ENCODE data around the gene C20orf141.

The C20orf141 gene

GRCh38 chr20:2794866-2795447 is 19.8 kb upstream of the C20orf141 start:
- ATAC-seq (replicated peaks; ENCODE audit: extremely low read depth, poor library complexity, severe bottlenecking) (no peak), DNase-seq (ENCODE audit: low spot score in 2 of 2) (no peak)
- no peaks in the 10 kb centered on the region for H3K9me3 Mint-ChIP-seq
- H3K36me3 Mint-ChIP-seq (ENCODE audit: insufficient read depth) = no peaks in the 10 kb centered on the region
- peaks cover 13% of the 10 kb centered on the region for H3K4me1 Mint-ChIP-seq
- H3K27ac Mint-ChIP-seq (ENCODE audit: low read depth) = no peak overlapping the region
- H3K27me3 Mint-ChIP-seq = peaks cover 96% of the 10 kb centered on the region
- H3K4me3 Mint-ChIP-seq = no peak overlapping the region

DNA sequence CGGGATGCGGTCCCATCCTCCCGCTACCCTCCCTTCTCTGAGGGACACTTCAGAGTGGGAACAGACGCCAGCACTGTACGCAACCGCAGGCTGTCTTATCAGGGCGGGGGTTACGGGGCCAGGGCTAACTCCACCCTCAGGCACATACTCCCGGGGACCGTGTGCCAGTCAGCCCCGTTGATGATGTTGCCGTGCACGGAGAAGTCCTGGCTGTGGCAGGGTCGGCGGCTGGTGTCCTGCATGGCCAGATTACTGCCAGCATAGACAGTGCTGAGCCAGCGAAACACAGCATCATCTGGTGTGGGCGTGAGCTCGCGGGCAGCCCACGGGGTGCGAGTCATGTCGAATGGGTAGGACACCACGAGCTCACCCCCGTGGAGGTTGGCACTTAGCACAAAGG is 19.3 kb upstream of the C20orf141 start:
- DNase-seq (ENCODE audit: low spot score in 2 of 2) (no peak), ATAC-seq (replicated peaks; ENCODE audit: extremely low read depth, poor library complexity, severe bottlenecking) (no peak)
- Mint-ChIP-seq H3K27me3 (peaks cover 96% of the 10 kb centered on the region), H3K9me3 (no peaks in the 10 kb centered on the region), H3K4me1 (peaks cover 17% of the 10 kb centered on the region), H3K4me3 (no peak overlapping the region), H3K27ac (ENCODE audit: low read depth) (no peak overlapping the region), H3K36me3 (ENCODE audit: insufficient read depth) (no peaks in the 10 kb centered on the region)

- H3K36me3 Mint-ChIP-seq (ENCODE audit: insufficient read depth) = no peaks in the 10 kb centered on the region
- H3K27ac Mint-ChIP-seq (ENCODE audit: low read depth) = no peak overlapping the region
- H3K27me3 Mint-ChIP-seq = peaks cover 96% of the 10 kb centered on the region
- DNase-seq (ENCODE audit: low spot score in 2 of 2) (no peak), ATAC-seq (replicated peaks; ENCODE audit: extremely low read depth, poor library complexity, severe bottlenecking) (no peak)
- H3K4me3 Mint-ChIP-seq = no peak overlapping the region
- H3K9me3 Mint-ChIP-seq = no peaks in the 10 kb centered on the region
- peaks cover 23% of the 10 kb centered on the region for H3K4me1 Mint-ChIP-seq
Observed at GRCh38 chr20:2796011-2796660, 18.7 kb upstream of the C20orf141 start.

DNA sequence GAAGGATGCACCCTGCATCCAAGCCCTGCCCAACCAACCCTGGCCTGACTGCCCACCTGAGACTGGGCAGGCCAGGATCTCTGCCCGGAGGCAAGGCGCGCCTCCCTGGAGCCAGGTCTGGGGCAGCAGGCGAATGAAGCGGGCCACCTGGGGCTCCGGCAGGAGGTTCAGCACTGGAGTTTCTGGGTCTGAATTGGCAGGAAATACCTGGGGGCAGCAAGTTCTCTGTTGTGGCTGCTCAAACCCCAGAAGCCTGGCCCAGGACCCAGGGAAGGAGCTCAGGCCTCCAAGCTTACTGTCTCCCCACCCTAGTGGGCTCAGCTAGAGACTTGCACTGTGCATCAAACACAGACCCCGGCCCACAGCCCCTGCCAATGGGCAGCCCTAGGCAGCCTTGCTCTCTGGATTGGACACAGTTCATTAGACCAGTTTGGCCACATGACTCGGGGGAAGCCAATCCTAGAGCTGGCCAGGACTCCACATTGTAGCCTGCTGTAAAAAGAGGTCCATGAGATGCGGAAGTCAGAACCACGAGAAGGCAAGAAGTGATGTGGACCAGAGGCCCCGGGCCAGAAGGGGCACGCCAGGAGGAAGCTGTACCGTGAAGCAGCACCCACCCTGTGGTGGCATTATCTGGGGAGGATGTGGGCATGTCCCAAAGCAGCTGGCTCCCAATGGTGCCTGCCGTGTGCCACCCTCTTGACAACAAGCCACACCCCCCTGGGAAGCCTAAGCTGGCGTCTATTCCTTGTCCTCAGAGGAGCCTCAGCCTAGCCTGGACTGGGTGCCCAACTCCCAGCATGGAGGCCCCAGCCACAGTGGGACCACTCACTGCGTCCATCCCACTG is 17.4 kb upstream of the C20orf141 start:
- Mint-ChIP-seq H3K27ac (ENCODE audit: low read depth) (no peak overlapping the region), H3K27me3 (peaks cover 96% of the 10 kb centered on the region)

DNA sequence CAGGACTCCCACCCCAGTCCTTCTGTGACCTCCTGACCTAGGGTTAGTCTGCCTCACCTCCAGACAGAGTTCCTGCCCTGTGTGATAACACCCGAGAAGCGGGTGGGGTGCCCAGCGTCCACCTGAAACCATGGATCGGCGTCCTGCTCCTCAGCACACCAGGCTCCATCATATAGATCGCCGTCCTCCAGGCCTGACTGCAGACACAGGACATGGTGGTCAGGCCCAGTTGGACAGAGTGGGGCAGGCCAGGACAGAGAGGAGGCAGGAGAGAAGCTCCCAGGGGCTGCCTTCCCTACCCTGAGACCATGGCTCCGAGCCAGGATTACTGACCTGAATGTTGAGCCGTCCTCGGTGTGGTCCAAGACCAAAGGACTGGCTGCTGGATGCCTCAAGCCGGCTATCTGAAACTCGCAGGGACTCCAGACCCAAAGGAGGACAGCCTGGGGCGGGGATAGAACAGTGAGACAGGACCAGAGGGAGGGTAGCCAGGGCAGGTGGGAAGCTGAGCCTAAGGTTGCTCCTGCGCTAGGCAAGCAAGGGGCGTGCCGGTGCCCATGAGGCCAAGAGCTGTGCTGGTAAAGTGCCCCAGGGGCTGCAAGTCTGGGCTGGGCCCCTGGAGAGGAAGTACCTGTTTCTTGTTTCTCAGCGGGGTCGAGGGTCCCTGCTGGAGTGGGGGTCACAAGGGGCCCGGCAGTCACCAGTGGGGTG is 16.5 kb upstream of the C20orf141 start:
- H3K4me1 Mint-ChIP-seq = peaks cover 29% of the 10 kb centered on the region
- no peaks in the 10 kb centered on the region for H3K9me3 Mint-ChIP-seq
- H3K36me3 Mint-ChIP-seq (ENCODE audit: insufficient read depth) = no peaks in the 10 kb centered on the region
- H3K27me3 Mint-ChIP-seq = peaks cover 94% of the 10 kb centered on the region
- H3K27ac Mint-ChIP-seq (ENCODE audit: low read depth) = no peak overlapping the region
- H3K4me3 Mint-ChIP-seq = no peak overlapping the region
- no peak for ATAC-seq (replicated peaks; ENCODE audit: extremely low read depth, poor library complexity, severe bottlenecking)
- no peak for DNase-seq (ENCODE audit: low spot score in 2 of 2)

More for the DNA sequence above, 17.4 kb upstream of the C20orf141 start:
- Mint-ChIP-seq H3K4me1 (peaks cover 29% of the 10 kb centered on the region), H3K9me3 (no peaks in the 10 kb centered on the region), H3K36me3 (ENCODE audit: insufficient read depth) (no peaks in the 10 kb centered on the region), H3K4me3 (no peak overlapping the region)
- ATAC-seq (replicated peaks; ENCODE audit: extremely low read depth, poor library complexity, severe bottlenecking) (no peak), DNase-seq (ENCODE audit: low spot score in 2 of 2) (no peak)

- no peak for ATAC-seq (replicated peaks; ENCODE audit: extremely low read depth, poor library complexity, severe bottlenecking)
- H3K9me3 Mint-ChIP-seq = no peaks in the 10 kb centered on the region
- H3K4me1 Mint-ChIP-seq = peaks cover 29% of the 10 kb centered on the region
- DNase-seq (ENCODE audit: low spot score in 2 of 2) = no peak
- no peaks in the 10 kb centered on the region for H3K36me3 Mint-ChIP-seq (ENCODE audit: insufficient read depth)
- peaks cover 92% of the 10 kb centered on the region for H3K27me3 Mint-ChIP-seq
- H3K4me3 Mint-ChIP-seq = peak overlapping the region; percentile 80
- H3K27ac Mint-ChIP-seq (ENCODE audit: low read depth) = no peak overlapping the region
Observed at GRCh38 chr20:2798814-2799213, 16.0 kb upstream of the C20orf141 start.

GRCh38 chr20:2799271-2799670 is 15.5 kb upstream of the C20orf141 start:
- no peaks in the 10 kb centered on the region for H3K9me3 Mint-ChIP-seq
- H3K27ac Mint-ChIP-seq (ENCODE audit: low read depth) = peak overlapping the region; percentile 35
- H3K4me3 Mint-ChIP-seq = peak overlapping the region; percentile 80
- peaks cover 92% of the 10 kb centered on the region for H3K27me3 Mint-ChIP-seq
- no peaks in the 10 kb centered on the region for H3K36me3 Mint-ChIP-seq (ENCODE audit: insufficient read depth)
- ATAC-seq (replicated peaks; ENCODE audit: extremely low read depth, poor library complexity, severe bottlenecking) = no peak
- no peak for DNase-seq (ENCODE audit: low spot score in 2 of 2)
- H3K4me1 Mint-ChIP-seq = peaks cover 29% of the 10 kb centered on the region

DNA sequence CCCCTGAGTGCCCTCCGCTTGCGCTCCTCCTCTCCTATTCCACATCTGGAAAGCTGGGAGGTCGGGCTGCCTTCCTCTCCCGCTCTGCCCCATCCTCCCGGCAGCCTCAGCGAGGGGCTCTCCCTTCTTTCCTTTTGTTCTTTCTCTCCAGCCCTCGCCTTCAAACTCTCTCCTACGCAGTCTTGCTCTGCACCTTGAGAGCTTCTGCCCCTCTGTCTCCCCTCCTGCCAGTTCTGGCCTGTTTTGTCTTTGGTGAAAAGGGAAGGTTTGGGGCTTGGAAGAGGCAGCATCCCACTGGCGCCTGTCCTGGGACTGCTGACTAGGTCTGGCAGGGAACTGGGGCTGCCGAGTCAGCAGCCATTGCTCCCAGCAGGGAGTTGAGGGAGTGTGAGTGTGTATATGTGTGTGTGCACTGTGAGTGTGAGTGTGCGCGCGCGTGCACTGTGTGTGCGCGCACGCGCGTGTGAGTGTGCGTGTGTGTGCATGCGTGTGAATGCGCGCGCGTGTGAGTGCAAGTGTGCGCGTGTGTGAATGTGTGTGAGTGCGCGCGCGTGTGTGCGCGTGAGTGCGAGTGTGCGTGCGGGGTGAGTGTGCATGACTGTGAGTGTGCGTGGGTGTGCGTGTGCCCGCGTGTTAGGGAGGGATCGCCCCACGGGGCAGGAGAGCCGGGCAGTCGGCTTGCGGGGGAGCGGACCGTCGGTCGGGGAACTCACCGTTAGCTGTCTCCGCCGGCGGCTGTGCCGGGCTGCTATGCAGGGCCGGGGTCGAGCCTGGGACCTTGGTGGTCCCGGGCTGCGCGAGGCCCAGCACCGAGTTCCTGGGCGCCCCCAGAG is 14.9 kb upstream of the C20orf141 start:
- no peaks in the 10 kb centered on the region for H3K36me3 Mint-ChIP-seq (ENCODE audit: insufficient read depth)

DNA sequence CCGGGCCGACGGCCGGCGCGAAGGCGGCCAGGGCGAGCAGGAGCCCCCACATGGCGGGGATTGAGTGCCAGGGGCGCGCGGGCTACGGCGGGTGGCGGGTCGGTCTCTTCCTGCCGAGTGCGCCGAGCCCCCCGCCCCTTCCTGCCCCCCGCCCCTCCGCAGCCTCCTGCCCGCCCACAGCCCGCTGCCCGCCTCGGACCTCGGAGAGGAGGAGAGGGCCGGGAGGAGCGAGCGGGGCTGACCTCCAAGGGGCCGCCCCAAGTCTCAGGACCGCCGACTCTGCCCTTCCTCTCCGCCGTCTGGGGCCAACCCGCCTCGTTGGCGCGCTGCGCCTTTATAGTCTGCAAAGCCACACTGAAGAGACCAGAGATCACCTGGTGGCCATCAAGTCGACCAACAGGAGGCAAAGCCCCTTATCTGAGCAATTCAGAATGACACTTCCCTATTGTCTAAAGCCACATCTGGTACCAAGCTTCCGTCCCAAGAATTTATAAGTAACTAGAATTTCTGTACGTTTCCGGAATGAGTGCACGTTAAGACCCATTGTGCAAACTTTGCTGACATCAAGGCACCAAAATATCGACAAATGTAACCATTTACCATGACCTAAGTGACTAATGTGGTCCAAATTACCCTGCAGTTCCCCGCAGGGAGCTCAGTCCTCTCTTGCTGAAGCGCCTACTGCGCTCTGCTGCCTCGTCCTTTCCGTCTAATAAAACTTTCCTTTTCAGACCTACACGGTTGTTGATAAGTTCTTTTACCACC is 14.1 kb upstream of the C20orf141 start, which contains the start of gene CPXM1:
CPXM1 (minus strand) TSS at position 107 of the 765 bp plus-strand sequence; CDS start at position 52, 55 bp downstream.
- H3K36me3 Mint-ChIP-seq (ENCODE audit: insufficient read depth) = no peaks in the 10 kb centered on the region
- ATAC-seq (replicated peaks; ENCODE audit: extremely low read depth, poor library complexity, severe bottlenecking) (no peak), DNase-seq (ENCODE audit: low spot score in 2 of 2) (no peak)
- H3K4me1 Mint-ChIP-seq = peaks cover 29% of the 10 kb centered on the region
- H3K9me3 Mint-ChIP-seq = no peaks in the 10 kb centered on the region
- peak within 1 kb of the TSS; percentile 80 for H3K4me3 Mint-ChIP-seq
- H3K27me3 Mint-ChIP-seq = peaks cover 93% of the 10 kb centered on the region
- H3K27ac Mint-ChIP-seq (ENCODE audit: low read depth) = peak within 1 kb of the TSS; percentile 35

More for the DNA sequence above, 14.9 kb upstream of the C20orf141 start:
- Mint-ChIP-seq H3K4me1 (peaks cover 29% of the 10 kb centered on the region), H3K4me3 (peak overlapping the region; percentile 80), H3K27me3 (peaks cover 90% of the 10 kb centered on the region), H3K9me3 (no peaks in the 10 kb centered on the region), H3K27ac (ENCODE audit: low read depth) (peak overlapping the region; percentile 35)
- DNase-seq (ENCODE audit: low spot score in 2 of 2) = no peak
- no peak for ATAC-seq (replicated peaks; ENCODE audit: extremely low read depth, poor library complexity, severe bottlenecking)

DNA sequence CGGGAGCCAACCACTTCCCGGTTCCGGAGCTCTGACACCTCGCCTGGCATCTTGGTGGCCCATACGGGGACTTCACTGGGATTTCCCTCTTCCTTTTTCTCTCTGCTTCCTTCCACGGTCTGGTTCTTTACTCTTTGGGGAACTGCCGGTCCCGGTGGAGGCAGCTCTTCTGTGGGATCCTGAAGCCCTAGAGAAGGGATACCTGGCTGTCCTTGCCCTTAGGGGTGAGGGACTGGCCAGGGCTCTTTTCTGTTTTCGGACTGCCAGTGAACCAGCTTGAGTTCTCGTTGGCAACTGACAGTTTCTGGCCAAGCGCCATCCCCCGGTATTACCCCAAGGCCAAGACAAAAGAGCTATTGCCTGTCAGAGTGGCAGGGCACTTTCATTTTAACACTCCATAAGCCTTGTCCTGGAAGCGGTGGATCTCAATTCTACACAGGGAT is 13.5 kb upstream of the C20orf141 start:
- ATAC-seq (replicated peaks; ENCODE audit: extremely low read depth, poor library complexity, severe bottlenecking) = no peak

More for the DNA sequence above, 13.5 kb upstream of the C20orf141 start:
- Mint-ChIP-seq H3K27me3 (peaks cover 93% of the 10 kb centered on the region), H3K36me3 (ENCODE audit: insufficient read depth) (no peaks in the 10 kb centered on the region), H3K9me3 (no peaks in the 10 kb centered on the region), H3K27ac (ENCODE audit: low read depth) (no peak overlapping the region), H3K4me3 (peak overlapping the region; percentile 69), H3K4me1 (peaks cover 29% of the 10 kb centered on the region)
- no peak for DNase-seq (ENCODE audit: low spot score in 2 of 2)

Measured in central memory CD8-positive, alpha-beta T cell (primary cell).